CD4-positive, alpha-beta memory T cell (primary cell): Measurements from ENCODE around the gene HRH3. TPM values are rescaled to one million over a fixed set of nuclear protein-coding genes. Genes with fewer than 3 reads are reported as not detected.
A peak's percentile ranks its signal among the peaks of the same experiment; 100 is the strongest.

Experiments used
- CTCF ChIA-PET: fragments of 350-600 bp; sonication (Branson Sonifier 250); formaldehyde crosslinking; loops from one replicate; lab custom pipeline; 2021; ENCODE audit warnings: inconsistent platforms; ENCODE audit not compliant: partially characterized antibody; lab: Charles Lee
- POLR2A ChIA-PET: fragments of 350-600 bp; sonication (Branson Sonifier 250); formaldehyde crosslinking; loops from one replicate; lab custom pipeline; 2021; ENCODE audit not compliant: partially characterized antibody; lab: Charles Lee
- DNase-seq, 5 donors: peaks; one replicate each; pipeline versions ENCODE4 v3.0.0 to v3.0.0-alpha.2; 2020 to 2022; ENCODE audit warnings: mixed read lengths in 1 of 5
- H3K27ac ChIP-seq: one replicate; pipeline ENCODE4 v1.7.0; 2013; ENCODE audit warnings: low read depth, low read length
- H3K27me3 ChIP-seq: 2 replicates; pipeline ENCODE4 v1.7.0; 2013; ENCODE audit warnings: mild to moderate bottlenecking, low read length, moderate library complexity; ENCODE audit not compliant: insufficient read depth
- H3K36me3 ChIP-seq: 2 replicates; pipeline ENCODE4 v1.7.0; 2013; ENCODE audit warnings: mild to moderate bottlenecking, low read length, moderate library complexity; ENCODE audit not compliant: insufficient read depth
- H3K4me1 ChIP-seq: 2 replicates; pipeline ENCODE4 v1.7.0; 2013; ENCODE audit warnings: mild to moderate bottlenecking, low read length, moderate library complexity; ENCODE audit not compliant: insufficient read depth
- H3K4me3 ChIP-seq, 2 donors: one replicate each; pipeline ENCODE4 v1.7.0; 2013; ENCODE audit warnings: low read length in 2 of 2, mild to moderate bottlenecking in 1 of 2
- H3K9me3 ChIP-seq, 2 donors: one replicate each; pipeline ENCODE4 v1.7.0; 2013; ENCODE audit warnings: low read length in 2 of 2, control low read depth in 1 of 2; ENCODE audit not compliant: control insufficient read depth in 1 of 2
- H3K27ac Mint-ChIP-seq, 7 donors: one replicate each; pipeline ENCODE4 v1.8.0; 2020 to 2021; ENCODE audit warnings: mixed read lengths in 7 of 7, mild to moderate bottlenecking in 6 of 7, inconsistent platforms in 3 of 7, moderate library complexity in 3 of 7
- H3K27me3 Mint-ChIP-seq, 2 donors: one replicate each; pipeline ENCODE4 v1.8.0; 2020 to 2021; ENCODE audit warnings: mixed read lengths in 2 of 2
- H3K36me3 Mint-ChIP-seq, 2 donors: one replicate each; pipeline ENCODE4 v1.8.0; 2020 to 2021; ENCODE audit warnings: mixed read lengths in 2 of 2, inconsistent platforms in 1 of 2, mild to moderate bottlenecking in 1 of 2
- H3K4me1 Mint-ChIP-seq, 4 donors: one replicate each; pipeline ENCODE4 v1.8.0; 2020 to 2021; ENCODE audit warnings: mixed read lengths in 4 of 4, mild to moderate bottlenecking in 1 of 4
- H3K4me3 Mint-ChIP-seq, 8 donors: one replicate each; pipeline ENCODE4 v1.8.0; 2020 to 2021; ENCODE audit warnings: mixed read lengths in 8 of 8, mild to moderate bottlenecking in 7 of 8, moderate library complexity in 6 of 8, inconsistent platforms in 3 of 8
- H3K9me3 Mint-ChIP-seq, 8 donors: one replicate each; pipeline ENCODE4 v1.8.0; 2020 to 2021; ENCODE audit warnings: mixed read lengths in 8 of 8, mild to moderate bottlenecking in 5 of 8, inconsistent platforms in 3 of 8, moderate library complexity in 1 of 8
- intact Hi-C: fragments of 100-400 bp; cut with micrococcal nuclease; formaldehyde crosslinking; loops from one replicate; pipeline ENCODE4 v1.15.1; 2023
- polyA plus RNA-seq, 2 donors: library from polyadenylated mRNA; unstranded; fragments of 300-500 nt; fragmentation: Illumina TruSeq; gene quantifications; one replicate each; pipeline ENCODE4 v1.2.3, GENCODE V29; 2021
- total RNA-seq, 2 experiments: library from RNA; stranded (reverse); gene quantifications; one replicate each; pipeline ENCODE4 v1.2.3, GENCODE V29; 2021

HRH3 gene
- total and polyA plus RNA-seq, 4 experiments from 2014 or later = not detected

DNA sequence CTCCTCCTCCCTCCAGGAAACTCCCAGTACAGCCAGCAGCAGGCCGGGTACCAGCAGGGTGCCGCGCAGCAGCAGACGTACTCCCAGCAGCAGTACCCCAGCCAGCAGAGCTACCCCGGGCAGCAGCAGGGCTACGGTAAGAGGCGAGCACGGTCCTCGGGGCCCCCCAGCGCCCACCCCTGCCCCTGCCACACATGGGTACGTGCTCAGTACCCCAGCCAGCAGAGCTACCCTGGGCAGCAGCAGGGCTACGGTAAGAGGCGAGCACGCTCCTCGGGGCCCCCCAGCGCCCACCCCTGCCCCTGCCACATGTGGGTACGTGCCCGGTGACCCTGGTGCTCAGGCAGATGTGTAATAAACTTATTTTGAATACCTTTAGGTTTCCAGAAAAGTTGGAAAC, 47.4 kb downstream of the HRH3 start:
- CTCF ChIA-PET = interaction anchor here (1.3 kb wide), 1 partner anchor 16 kb away, joined by 3 read pairs; no protein-coding TSS in a partner anchor
- H3K9me3 Mint-ChIP-seq = no peaks in the 10 kb centered on the region
- H3K4me1 Mint-ChIP-seq = no peaks in the 10 kb centered on the region
- no peak overlapping the region for H3K27ac Mint-ChIP-seq
- intact Hi-C loops = no loop called here
- H3K9me3 ChIP-seq = no peaks in the 10 kb centered on the region
- peaks cover 4% of the 10 kb centered on the region for H3K36me3 ChIP-seq
- POLR2A ChIA-PET = interaction anchor here (1.3 kb wide), 1 partner anchor 10 kb away, joined by 5 read pairs; the partner anchor contains the start of gene MTG2
- no peak for DNase-seq
- no peak overlapping the region for H3K27ac ChIP-seq
- no peak overlapping the region for H3K4me3 ChIP-seq
- H3K4me1 ChIP-seq = no peaks in the 10 kb centered on the region
- H3K4me3 Mint-ChIP-seq = no peak overlapping the region
- H3K36me3 Mint-ChIP-seq = peaks cover 14 to 27% of the 10 kb centered on the region in 2 donors
- no peaks in the 10 kb centered on the region for H3K27me3 Mint-ChIP-seq
- no peaks in the 10 kb centered on the region for H3K27me3 ChIP-seq

DNA sequence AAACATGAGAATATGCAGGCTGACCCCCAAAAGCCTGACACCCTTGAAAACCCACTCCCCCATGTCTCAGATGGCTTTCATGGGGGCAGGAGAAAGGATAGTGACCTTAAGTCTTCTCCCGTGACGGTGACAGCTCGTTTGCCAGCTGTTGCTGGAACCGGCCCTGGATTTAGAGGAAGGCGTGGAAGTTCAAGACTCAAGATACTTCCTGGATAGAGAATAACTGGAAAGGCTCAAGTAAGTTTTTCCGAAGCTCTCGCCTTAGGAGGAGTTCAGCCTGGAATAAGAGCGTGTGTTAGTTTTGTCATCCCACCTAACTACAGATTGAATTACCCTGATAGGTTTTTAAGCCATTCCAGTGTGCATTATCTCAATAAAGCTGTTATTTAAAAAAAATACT, 48.8 kb downstream of the HRH3 start:
- Histone ChIP-seq H3K27me3 (no peaks in the 10 kb centered on the region), H3K9me3 (no peaks in the 10 kb centered on the region), H3K4me1 (no peaks in the 10 kb centered on the region), H3K36me3 (peaks cover 4% of the 10 kb centered on the region), H3K27ac (no peak overlapping the region), H3K4me3 (no peak overlapping the region)
- DNase-seq = no peak
- H3K4me1 Mint-ChIP-seq = peaks cover 0 to 1% (median 0%) of the 10 kb centered on the region in 4 donors
- H3K9me3 Mint-ChIP-seq = no peaks in the 10 kb centered on the region
- H3K27me3 Mint-ChIP-seq = no peaks in the 10 kb centered on the region
- ChIA-PET POLR2A (no interaction called here), CTCF (no interaction called here)
- peaks cover 17 to 28% of the 10 kb centered on the region in 2 donors for H3K36me3 Mint-ChIP-seq
- intact Hi-C loops = no loop called here
- H3K27ac Mint-ChIP-seq = no peak overlapping the region
- no peak overlapping the region for H3K4me3 Mint-ChIP-seq

DNA sequence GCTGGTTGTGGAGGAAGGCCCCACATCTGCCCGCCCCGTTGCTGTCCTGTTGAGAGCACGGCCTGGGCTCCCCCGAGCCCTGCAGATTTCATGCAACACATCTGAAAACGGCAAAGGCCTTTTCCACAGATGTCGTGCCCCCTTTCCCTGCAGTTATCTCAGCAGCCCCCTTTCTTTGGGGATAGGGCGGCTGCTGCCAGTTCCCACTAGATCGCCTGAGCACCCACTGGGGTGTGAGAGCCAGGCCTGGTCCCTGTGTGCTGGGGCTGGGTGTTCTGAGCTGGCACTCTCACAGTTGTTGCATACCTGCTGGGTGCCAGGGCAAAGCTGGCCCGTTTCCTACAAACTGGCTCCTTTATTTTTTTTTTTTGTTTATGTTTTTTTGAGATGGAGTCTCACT, 49.5 kb downstream of the HRH3 start:
- Mint-ChIP-seq H3K4me1 (peaks cover 0 to 1% (median 0%) of the 10 kb centered on the region in 4 donors), H3K4me3 (no peak overlapping the region), H3K27me3 (no peaks in the 10 kb centered on the region), H3K36me3 (peaks cover 22 to 33% of the 10 kb centered on the region in 2 donors), H3K27ac (no peak overlapping the region), H3K9me3 (no peaks in the 10 kb centered on the region)
- ChIA-PET POLR2A (no interaction called here), CTCF (no interaction called here)
- DNase-seq = no peak
- Histone ChIP-seq H3K27ac (no peak overlapping the region), H3K9me3 (no peaks in the 10 kb centered on the region), H3K4me3 (no peak overlapping the region), H3K36me3 (peaks cover 7% of the 10 kb centered on the region), H3K4me1 (no peaks in the 10 kb centered on the region), H3K27me3 (no peaks in the 10 kb centered on the region)
- intact Hi-C loops = no loop called here

GRCh38 chr20:62168890-62169435, 51.1 kb downstream of the HRH3 start:
- CTCF ChIA-PET = no interaction called here
- no peaks in the 10 kb centered on the region for H3K9me3 Mint-ChIP-seq

DNA sequence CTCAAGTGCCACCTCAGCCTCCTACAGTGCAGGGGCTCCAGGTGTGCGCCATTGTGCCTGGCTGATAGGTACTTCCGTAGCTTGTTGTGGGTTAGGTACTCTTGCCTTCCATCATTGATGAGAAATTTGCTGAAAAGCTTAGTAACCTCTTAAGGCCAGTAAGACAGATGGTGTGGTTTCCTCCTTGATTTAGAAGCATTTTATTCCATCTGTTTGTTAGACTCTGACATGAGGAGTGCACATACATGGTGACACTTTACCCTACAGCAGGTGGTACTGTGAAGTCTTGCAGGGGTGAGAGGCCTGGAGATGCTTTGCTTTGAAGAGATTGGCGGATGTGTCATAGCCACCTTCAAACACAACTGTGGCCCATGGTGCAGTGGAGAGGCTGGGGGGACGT, 52.0 kb downstream of the HRH3 start:
- ChIA-PET POLR2A (no interaction called here), CTCF (no interaction called here)
- intact Hi-C loops = no loop called here

More at GRCh38 chr20:62168890-62169435, 51.1 kb downstream of the HRH3 start:
- Histone ChIP-seq H3K27ac (no peak overlapping the region), H3K4me3 (no peak overlapping the region), H3K4me1 (no peaks in the 10 kb centered on the region), H3K27me3 (no peaks in the 10 kb centered on the region), H3K9me3 (no peaks in the 10 kb centered on the region), H3K36me3 (peaks cover 9% of the 10 kb centered on the region)
- Mint-ChIP-seq H3K36me3 (peaks cover 19 to 31% of the 10 kb centered on the region in 2 donors), H3K4me1 (peaks cover 0 to 1% (median 0%) of the 10 kb centered on the region in 4 donors), H3K27me3 (no peaks in the 10 kb centered on the region), H3K27ac (peak overlapping the region in 2 of 7 donors; percentile 76 to 84), H3K4me3 (no peak overlapping the region)
- POLR2A ChIA-PET = no interaction called here
- no peak for DNase-seq
- intact Hi-C loops = no loop called here

DNA sequence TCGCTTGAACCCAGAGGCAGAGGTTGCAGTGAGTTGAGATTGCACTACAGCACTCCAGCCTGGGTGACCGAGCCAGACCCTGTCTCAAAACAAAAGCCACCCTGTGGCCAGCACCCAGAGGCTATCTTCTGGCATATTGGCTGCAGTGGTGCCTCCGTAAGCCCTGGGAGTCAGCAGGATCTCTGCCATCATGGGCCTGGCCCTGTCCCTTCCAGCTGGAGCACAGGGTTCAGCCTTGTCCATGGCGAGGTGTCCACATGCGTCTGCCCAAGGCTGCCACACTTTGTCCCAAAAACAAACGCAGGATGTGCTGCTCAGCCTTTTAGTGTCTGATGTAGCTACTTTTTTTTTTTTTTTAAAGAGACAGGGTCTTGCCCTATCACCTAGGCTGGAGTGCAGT, 52.6 kb downstream of the HRH3 start:
- no peaks in the 10 kb centered on the region for H3K27me3 ChIP-seq
- Mint-ChIP-seq H3K4me1 (peaks cover 0 to 1% (median 0%) of the 10 kb centered on the region in 4 donors), H3K9me3 (no peaks in the 10 kb centered on the region), H3K36me3 (peaks cover 22 to 32% of the 10 kb centered on the region in 2 donors), H3K27ac (no peak overlapping the region), H3K27me3 (no peaks in the 10 kb centered on the region), H3K4me3 (no peak overlapping the region)
- H3K4me1 ChIP-seq = no peaks in the 10 kb centered on the region
- H3K36me3 ChIP-seq = peaks cover 9% of the 10 kb centered on the region
- DNase-seq = no peak
- no peak overlapping the region for H3K4me3 ChIP-seq
- POLR2A ChIA-PET = no interaction called here
- intact Hi-C loops = no loop called here
- no peak overlapping the region for H3K27ac ChIP-seq
- no peaks in the 10 kb centered on the region for H3K9me3 ChIP-seq
- CTCF ChIA-PET = no interaction called here

More for the DNA sequence above, 52.0 kb downstream of the HRH3 start:
- peaks cover 9% of the 10 kb centered on the region for H3K36me3 ChIP-seq
- no peak overlapping the region for H3K4me3 ChIP-seq
- Mint-ChIP-seq H3K4me3 (no peak overlapping the region), H3K4me1 (peaks cover 0 to 1% (median 0%) of the 10 kb centered on the region in 4 donors), H3K27me3 (no peaks in the 10 kb centered on the region), H3K9me3 (no peaks in the 10 kb centered on the region), H3K36me3 (peaks cover 22 to 32% of the 10 kb centered on the region in 2 donors), H3K27ac (peak overlapping the region in 3 of 7 donors; percentile 18 to 70 (median 27))
- no peak for DNase-seq
- H3K27me3 ChIP-seq = no peaks in the 10 kb centered on the region
- no peaks in the 10 kb centered on the region for H3K9me3 ChIP-seq
- H3K27ac ChIP-seq = no peak overlapping the region
- no peaks in the 10 kb centered on the region for H3K4me1 ChIP-seq

- intact Hi-C loops = no loop called here
- peaks cover 22 to 34% of the 10 kb centered on the region in 2 donors for H3K36me3 Mint-ChIP-seq
- CTCF ChIA-PET = no interaction called here
Observed at GRCh38 chr20:62165762-62166399, 54.2 kb downstream of the HRH3 start.

More at GRCh38 chr20:62165762-62166399, 54.2 kb downstream of the HRH3 start:
- Mint-ChIP-seq H3K9me3 (no peaks in the 10 kb centered on the region), H3K4me3 (no peak overlapping the region), H3K27ac (no peak overlapping the region), H3K27me3 (no peaks in the 10 kb centered on the region), H3K4me1 (peaks cover 0 to 1% (median 0%) of the 10 kb centered on the region in 4 donors)
- no peaks in the 10 kb centered on the region for H3K27me3 ChIP-seq
- no peaks in the 10 kb centered on the region for H3K4me1 ChIP-seq
- POLR2A ChIA-PET = interaction anchor here (0.6 kb wide), 1 partner anchor 45 kb away, joined by 3 read pairs; no protein-coding TSS in a partner anchor
- DNase-seq = no peak
- H3K4me3 ChIP-seq = no peak overlapping the region
- no peaks in the 10 kb centered on the region for H3K9me3 ChIP-seq
- H3K27ac ChIP-seq = no peak overlapping the region
- H3K36me3 ChIP-seq = peaks cover 10% of the 10 kb centered on the region
